H1 (cell line): ENCODE results near the gene GPS1. TPM values are rescaled to one million over a fixed set of nuclear protein-coding genes. Genes with fewer than 3 reads are reported as not detected.

Experiments
- CTCF ChIA-PET: fragments of 300-600 bp; sonication (Branson Sonifier 250); formaldehyde crosslinking; loops from one replicate; lab custom pipeline; 2021; ENCODE audit not compliant: partially characterized antibody; lab: Charles Lee
- POLR2A ChIA-PET: fragments of 300-600 bp; sonication (Branson Sonifier 250); formaldehyde crosslinking; loops from one replicate; lab custom pipeline; 2021; ENCODE audit warnings: inconsistent platforms; ENCODE audit not compliant: partially characterized antibody; lab: Charles Lee
- DNase-seq, 2 experiments: peaks; one replicate each; pipeline versions ENCODE4 v3.0.0 to v3.0.0-alpha.2; 2010 to 2022; ENCODE audit warnings: low spot score in 2 of 2, low read depth in 1 of 2, mixed read lengths in 1 of 2
- FAIRE-seq: peaks from 2 replicates; lab custom pipeline; 2011; peaks lifted over from hg19 to GRCh38; lab: Jason Lieb, UNC
- H2AFZ ChIP-seq: 2 replicates; pipeline ENCODE4 v1.8.1; 2012; ENCODE audit warnings: low read length, inconsistent platforms
- H2AK5ac ChIP-seq: 2 replicates; pipeline ENCODE4 v1.6.1; 2013; ENCODE audit warnings: low read depth, low read length
- H2BK120ac ChIP-seq: replicated peaks from 2 replicates; pipeline ENCODE3; 2013; ENCODE audit warnings: low read depth, low read length, inconsistent platforms
- H2BK12ac ChIP-seq: 2 replicates; pipeline ENCODE4 v1.6.1; 2013; ENCODE audit warnings: low read depth, low read length
- H2BK15ac ChIP-seq: 2 replicates; pipeline ENCODE4 v1.6.1; 2013; ENCODE audit warnings: low read length
- H2BK20ac ChIP-seq: 2 replicates; pipeline ENCODE4 v1.6.1; 2013; ENCODE audit warnings: low read length
- H2BK5ac ChIP-seq: 2 replicates; pipeline ENCODE4 v1.6.1; 2013; ENCODE audit warnings: low read depth, low read length
- H3K14ac ChIP-seq: 2 replicates; pipeline ENCODE4 v1.6.1; 2013; ENCODE audit warnings: inconsistent platforms; ENCODE audit not compliant: insufficient read length
- H3K18ac ChIP-seq: 2 replicates; pipeline ENCODE4 v1.6.1; 2013; ENCODE audit warnings: low read length; ENCODE audit errors: extremely low read depth
- H3K23ac ChIP-seq: 2 replicates; pipeline ENCODE4 v1.6.1; 2013; ENCODE audit warnings: inconsistent platforms; ENCODE audit not compliant: insufficient read length
- H3K23me2 ChIP-seq: 2 replicates; pipeline ENCODE4 v1.6.1; 2013; ENCODE audit warnings: low read depth, low read length
- H3K27ac ChIP-seq: 2 replicates; pipeline ENCODE4 v1.6.1; 2011; ENCODE audit warnings: low read depth, low read length, inconsistent platforms
- H3K27me3 ChIP-seq, 4 experiments: replicated peaks in 1 of 4; 1 replicate in 1 of 4; 2 replicates in 3 of 4; pipeline versions ENCODE4 v1.6.1 to v1.8.1; 2011 to 2013; ENCODE audit warnings: low read length in 3 of 4, mild to moderate bottlenecking in 3 of 4, inconsistent platforms in 2 of 4, mixed read lengths in 2 of 4, moderate library complexity in 1 of 4; ENCODE audit not compliant: control insufficient read depth in 3 of 4, insufficient read depth in 3 of 4; ENCODE audit errors: extremely low read depth in 1 of 4
- H3K36me3 ChIP-seq, 4 experiments: 2 replicates each; pipeline versions ENCODE4 v1.6.1 to v1.8.1; 2011 to 2013; ENCODE audit warnings: mild to moderate bottlenecking in 4 of 4, low read length in 3 of 4, moderate library complexity in 2 of 4, control low read depth in 1 of 4, inconsistent platforms in 1 of 4; ENCODE audit not compliant: insufficient read depth in 4 of 4, control insufficient read depth in 2 of 4
- H3K4ac ChIP-seq: replicated peaks from 2 replicates; pipeline ENCODE3; 2013; ENCODE audit warnings: low read length, low read depth, mixed read lengths, inconsistent platforms; ENCODE audit not compliant: insufficient read length
- H3K4me1 ChIP-seq, 4 experiments: replicated peaks in 1 of 4; 1 replicate in 1 of 4; 2 replicates in 3 of 4; pipeline versions ENCODE4 v1.6.1 to v1.8.1; 2011 to 2013; ENCODE audit warnings: low read length in 3 of 4, inconsistent platforms in 2 of 4, mixed read lengths in 1 of 4; ENCODE audit not compliant: insufficient read depth in 4 of 4, control insufficient read depth in 3 of 4
- H3K4me2 ChIP-seq, 2 experiments: 2 replicates each; pipeline versions ENCODE4 v1.6.1 to v1.8.1; 2011 to 2013; ENCODE audit warnings: low read depth in 2 of 2, low read length in 2 of 2, control low read depth in 1 of 2, inconsistent platforms in 1 of 2, mild to moderate bottlenecking in 1 of 2; ENCODE audit not compliant: insufficient read depth in 1 of 2
- H3K4me3 ChIP-seq, 4 experiments: fragments of 200-600, 300-600 bp in 1 of 4; sonication (generic), shearing (Covaris generic), sonication (Bioruptor Twin) in 1 of 4; 2 replicates each; pipeline versions ENCODE4 v1.5.1 to v1.8.1; 2011 to 2016; ENCODE audit warnings: low read length in 4 of 4, low read depth in 3 of 4, control low read depth in 2 of 4, inconsistent platforms in 2 of 4, mild to moderate bottlenecking in 2 of 4, mixed read lengths in 1 of 4, moderate library complexity in 1 of 4; ENCODE audit not compliant: insufficient read depth in 2 of 4; ENCODE audit errors: extremely low read depth in 1 of 4
- H3K56ac ChIP-seq: replicated peaks from 2 replicates; pipeline ENCODE3; 2013; ENCODE audit warnings: low read depth, mild to moderate bottlenecking, mixed read lengths, low read length, inconsistent platforms; ENCODE audit not compliant: insufficient read length
- H3K79me1 ChIP-seq: 2 replicates; pipeline ENCODE4 v1.6.1; 2013; ENCODE audit warnings: low read depth, low read length, control low read depth
- H3K79me2 ChIP-seq, 2 experiments: 2 replicates each; pipeline versions ENCODE4 v1.6.1 to v1.8.1; 2012 to 2013; ENCODE audit warnings: low read length in 2 of 2, mild to moderate bottlenecking in 2 of 2, inconsistent platforms in 1 of 2; ENCODE audit not compliant: insufficient read depth in 2 of 2, control insufficient read depth in 1 of 2
- H3K9ac ChIP-seq, 4 experiments: replicated peaks in 1 of 4; 1 replicate in 1 of 4; 2 replicates in 3 of 4; pipeline versions ENCODE4 v1.6.1 to v1.8.1; 2011 to 2013; ENCODE audit warnings: low read depth in 3 of 4, low read length in 3 of 4, control low read depth in 2 of 4, mild to moderate bottlenecking in 2 of 4, moderate library complexity in 2 of 4, inconsistent platforms in 1 of 4; ENCODE audit errors: extremely low read depth in 1 of 4
- H3K9me3 ChIP-seq, 2 experiments: 2 replicates each; pipeline versions ENCODE4 v1.6.1 to v1.8.1; 2012 to 2013; ENCODE audit warnings: mild to moderate bottlenecking in 2 of 2, moderate library complexity in 2 of 2, control low read depth in 1 of 2, inconsistent platforms in 1 of 2, low read depth in 1 of 2, low read length in 1 of 2, mixed read lengths in 1 of 2; ENCODE audit not compliant: insufficient read depth in 2 of 2
- H4K20me1 ChIP-seq, 2 experiments: replicated peaks in 1 of 2; 2 replicates each; pipeline versions ENCODE3 to v1.8.1; 2011 to 2013; ENCODE audit warnings: inconsistent platforms in 2 of 2, low read length in 2 of 2, mild to moderate bottlenecking in 1 of 2; ENCODE audit not compliant: insufficient read depth in 2 of 2, control insufficient read depth in 1 of 2
- H4K5ac ChIP-seq: 2 replicates; pipeline ENCODE4 v1.6.1; 2013; ENCODE audit warnings: low read length, low read depth, mixed read lengths, inconsistent platforms; ENCODE audit not compliant: insufficient read length
- H4K8ac ChIP-seq: 2 replicates; pipeline ENCODE4 v1.8.0; 2013; ENCODE audit warnings: mild to moderate bottlenecking, moderate library complexity, low read length, inconsistent platforms; ENCODE audit not compliant: insufficient read depth; ENCODE audit errors: extremely low read depth
- H4K91ac ChIP-seq: replicated peaks from 2 replicates; pipeline ENCODE3; 2013; ENCODE audit warnings: low read length, mixed read lengths, inconsistent platforms; ENCODE audit not compliant: insufficient read length
- CTCF ChIP-seq, 3 experiments: IDR thresholded peaks; 1 replicate in 2 of 3; 2 replicates in 1 of 3; pipeline versions ENCODE4 v1.5.1 to v1.6.1; 2011; ENCODE audit warnings: low read length in 3 of 3, mild to moderate bottlenecking in 3 of 3, inconsistent platforms in 2 of 3, low read depth in 1 of 3, moderate library complexity in 1 of 3; ENCODE audit not compliant: insufficient read depth in 1 of 3; ENCODE audit errors: control extremely low read depth in 1 of 3
- KDM1A ChIP-seq: fragments of 200-600, 300-600 bp; sonication (generic); IDR thresholded peaks from 2 replicates; pipeline ENCODE4 v1.7.1; 2016; ENCODE audit warnings: mild to moderate bottlenecking, low read length, borderline replicate concordance
- SP1 ChIP-seq: IDR thresholded peaks from 2 replicates; pipeline ENCODE4 v1.6.1; 2011; ENCODE audit warnings: low read depth, low read length
- WGBS, 2 experiments: shearing (Covaris generic) in 1 of 2; methylation state at CpG; one replicate each; pipeline versions ENCODE4 v1.1.6 to v1.1.7; 2013 to 2015; ENCODE audit warnings: low lambda C conversion rate in 2 of 2, mixed read lengths in 2 of 2, inconsistent platforms in 1 of 2, low coverage in 1 of 2, missing lambda C conversion rate in 1 of 2; ENCODE audit not compliant: insufficient replicate concordance in 2 of 2, insufficient coverage in 1 of 2, insufficient read length in 1 of 2; ENCODE audit errors: extremely low coverage in 1 of 2, missing lambda C conversion rate in 1 of 2; 5-methylcytosine and 5-hydroxymethylcytosine counted together
- polyA plus RNA-seq, 7 experiments: library from polyadenylated mRNA; depleted of rRNA in 3 of 7; stranded (reverse) in 5 of 7; unstranded in 2 of 7; fragments of >200 nt in 5 of 7; fragments of 200-250 nt in 2 of 7; gene quantifications; 1 replicate in 5 of 7; 2 replicates in 1 of 7; 4 replicates in 1 of 7; pipeline versions ENCODE4 v1.2.1 to v1.2.3, GENCODE V29; 2011 to 2013; ENCODE audit warnings: missing spikeins in 2 of 7, mixed read lengths in 2 of 7
- total RNA-seq: library from RNA; stranded (reverse); fragmentation: NEBNext Ultra II Directional; extraction: Animal tissue kit (Norgen Biotek cat#: 25700); gene quantifications from 2 replicates; pipeline ENCODE4 v1.2.1, GENCODE V29; 2021

GPS1 gene
- total and polyA plus RNA-seq, 2 of the 8 experiments (the other 6 are each of a cell fraction or from before 2014, with no cell fraction given), result 153 to 277 TPM

GRCh38 chr17:82076785-82077591 lies 25.3 kb downstream of the GPS1 start:
- DNase-seq (no peak), FAIRE-seq (no peak)
- CTCF ChIA-PET, result interaction anchor here (0.8 to 2.7 kb wide), 11 partner anchors 11 to 207 kb away, joined by 3 to 16 read pairs (median 3); partner anchors contain the start of gene FASN
- Histone ChIP-seq H3K4me2 (no peak overlapping the region), H4K91ac (no peak overlapping the region), H3K79me1 (peaks cover 5% of the 10 kb centered on the region), H3K9me3 (no peaks in the 10 kb centered on the region), H3K4ac (no peak overlapping the region), H2BK20ac (no peak overlapping the region), H2AFZ (no peak overlapping the region), H2BK12ac (no peak overlapping the region), H2BK120ac (no peak overlapping the region), H4K5ac (no peak overlapping the region), H2AK5ac (no peak overlapping the region), H2BK5ac (no peak overlapping the region), H3K4me1 (no peaks in the 10 kb centered on the region), H3K23ac (no peak overlapping the region), H3K36me3 (peaks cover 21 to 43% (median 30%) of the 10 kb centered on the region in 4 experiments), H3K27ac (no peak overlapping the region), H4K20me1 (peaks cover 17 to 26% of the 10 kb centered on the region in 2 experiments), H3K56ac (no peak overlapping the region), H3K18ac (no peak overlapping the region), H3K79me2 (no peaks in the 10 kb centered on the region), H3K14ac (no peak overlapping the region), H3K4me3 (no peak overlapping the region), H2BK15ac (no peak overlapping the region), H3K23me2 (no peaks in the 10 kb centered on the region)
- WGBS, 2 experiments, result 87% methylated on average over 16 of the region's 21 CpGs; no CpG with 5 or more reads in 1 of the 2 experiments
- POLR2A ChIA-PET, result interaction anchor here (1.1 to 12.5 kb wide), 15 partner anchors 11 to 211 kb away, joined by 3 to 105 read pairs (median 7); partner anchors contain the start of genes DUS1L, FASN, GPS1 and RAC3
- peak in 1 of 3 experiments; percentile 8; a peak in 1 of 4 replicates for TF ChIP-seq CTCF (IDR thresholded peaks at IDR 0.05; ENCODE audit: control extremely low read depth in 1 of 3, insufficient read depth in 1 of 3, low read depth in 1 of 3, low read length in 3 of 3)
- no peak for TF ChIP-seq SP1
- no peak for TF ChIP-seq KDM1A
- TF ChIP-seq, all 59 proteins: peak for 1
- Histone ChIP-seq H3K27me3 (no peaks in the 10 kb centered on the region; a peak in 1 of 7 replicates), H4K8ac (no peak overlapping the region), H3K9ac (no peak overlapping the region)
